Activated naive CD4-positive, alpha-beta T cell treated with anti-CD3 and anti-CD28 coated beads, Interleukin-2, amount 10 ng/mL, durations not matched to agents 7 days and 5 days (primary cell): ENCODE results near the gene BSDC1.
"Not testable (repeated sequence)": the region's sequence is repeated elsewhere in the genome, so short reads cannot be mapped to it uniquely, and the experiment has no call there.

Source experiments
- CTCF ChIA-PET: fragments of 350-600 bp; sonication (Branson Sonifier 250); formaldehyde crosslinking; loops from one replicate; lab custom pipeline; 2021; ENCODE audit warnings: antibody characterized with exemption; lab: Charles Lee
- DNase-seq: peaks from one replicate; pipeline ENCODE4 v3.0.0-alpha.2; 2020
- H3K27ac Mint-ChIP-seq: one replicate; pipeline ENCODE4 v1.8.0; 2021; ENCODE audit warnings: mild to moderate bottlenecking, moderate library complexity, mixed read lengths
- H3K27me3 Mint-ChIP-seq: one replicate; pipeline ENCODE4 v1.8.0; 2021; ENCODE audit warnings: mild to moderate bottlenecking, mixed read lengths
- H3K36me3 Mint-ChIP-seq: one replicate; pipeline ENCODE4 v1.8.0; 2021; ENCODE audit warnings: mixed read lengths
- H3K4me1 Mint-ChIP-seq: one replicate; pipeline ENCODE4 v1.8.0; 2021; ENCODE audit warnings: mixed read lengths
- H3K4me3 Mint-ChIP-seq: one replicate; pipeline ENCODE4 v1.8.0; 2021; ENCODE audit warnings: mild to moderate bottlenecking, moderate library complexity, mixed read lengths
- H3K9me3 Mint-ChIP-seq: one replicate; pipeline ENCODE4 v1.8.0; 2021; ENCODE audit warnings: mixed read lengths

Gene BSDC1

GRCh38 chr1:32361674-32362473 lies 32.4 kb downstream of the BSDC1 start:
- Mint-ChIP-seq H3K4me1 (peaks cover 24% of the 10 kb centered on the region), H3K27me3 (peaks cover 22% of the 10 kb centered on the region), H3K27ac (no peak overlapping the region), H3K36me3 (peaks cover 28% of the 10 kb centered on the region), H3K4me3 (no peak overlapping the region), H3K9me3 (no peaks in the 10 kb centered on the region)
- DNase-seq: peak; percentile 40
- CTCF ChIA-PET: interaction anchor here (0.9 to 2.1 kb wide), 2 partner anchors 40 to 146 kb away, joined by 3 to 6 read pairs; no protein-coding TSS in a partner anchor

- Mint-ChIP-seq H3K9me3 (no peaks in the 10 kb centered on the region), H3K27me3 (peaks cover 27% of the 10 kb centered on the region), H3K4me1 (peaks cover 24% of the 10 kb centered on the region), H3K36me3 (peaks cover 28% of the 10 kb centered on the region), H3K27ac (no peak overlapping the region), H3K4me3 (no peak overlapping the region)
- CTCF ChIA-PET: interaction anchor here (2.1 kb wide), 1 partner anchor 146 kb away, joined by 6 read pairs; no protein-coding TSS in a partner anchor
- DNase-seq: no peak
These were observed 33.0 kb downstream of the BSDC1 start for GRCh38 chr1:32361308-32361673.

GRCh38 chr1:32358435-32358834 lies 35.8 kb downstream of the BSDC1 start:
- CTCF ChIA-PET: interaction anchor here (1.1 to 3.1 kb wide), 2 partner anchors 24 to 143 kb away, joined by 3 to 12 read pairs; no protein-coding TSS in a partner anchor
- peak overlapping the region; percentile 57 for H3K27ac Mint-ChIP-seq
- H3K4me1 Mint-ChIP-seq: peaks cover 33% of the 10 kb centered on the region
- H3K9me3 Mint-ChIP-seq: no peaks in the 10 kb centered on the region
- peaks cover 45% of the 10 kb centered on the region for H3K27me3 Mint-ChIP-seq
- no peak overlapping the region for H3K4me3 Mint-ChIP-seq
- DNase-seq: no peak
- peaks cover 23% of the 10 kb centered on the region for H3K36me3 Mint-ChIP-seq

- DNase-seq: no peak
- Mint-ChIP-seq H3K27me3 (peaks cover 49% of the 10 kb centered on the region), H3K9me3 (no peaks in the 10 kb centered on the region), H3K4me1 (peaks cover 38% of the 10 kb centered on the region), H3K4me3 (no peak overlapping the region), H3K27ac (no peak overlapping the region), H3K36me3 (peaks cover 20% of the 10 kb centered on the region)
- CTCF ChIA-PET: interaction anchor here (3.1 kb wide), 1 partner anchor 142 kb away, joined by 12 read pairs; no protein-coding TSS in a partner anchor
These were observed 36.6 kb downstream of the BSDC1 start for GRCh38 chr1:32357614-32358013.

GRCh38 chr1:32356478-32356877 lies 37.8 kb downstream of the BSDC1 start:
- H3K36me3 Mint-ChIP-seq: peaks cover 16% of the 10 kb centered on the region
- CTCF ChIA-PET: interaction anchor here (0.7 to 1.1 kb wide), 2 partner anchors 74 to 141 kb away, joined by 4 read pairs; no protein-coding TSS in a partner anchor
- no peak for DNase-seq
- peaks cover 39% of the 10 kb centered on the region for H3K4me1 Mint-ChIP-seq
- no peak overlapping the region for H3K4me3 Mint-ChIP-seq
- H3K27ac Mint-ChIP-seq: no peak overlapping the region
- H3K27me3 Mint-ChIP-seq: peaks cover 43% of the 10 kb centered on the region
- no peaks in the 10 kb centered on the region for H3K9me3 Mint-ChIP-seq

GRCh38 chr1:32355778-32356177 lies 38.5 kb downstream of the BSDC1 start:
- not testable (repeated sequence) for H3K27ac Mint-ChIP-seq, DNase-seq, H3K9me3 Mint-ChIP-seq, H3K4me3 Mint-ChIP-seq
- peaks cover 41% of the 10 kb centered on the region for H3K4me1 Mint-ChIP-seq
- CTCF ChIA-PET: interaction anchor here (0.7 to 1.1 kb wide), 2 partner anchors 74 to 140 kb away, joined by 4 read pairs; no protein-coding TSS in a partner anchor
- H3K36me3 Mint-ChIP-seq: peaks cover 13% of the 10 kb centered on the region
- peaks cover 39% of the 10 kb centered on the region for H3K27me3 Mint-ChIP-seq

- H3K4me1 Mint-ChIP-seq: peaks cover 42% of the 10 kb centered on the region
- peak overlapping the region; percentile 49 for H3K4me3 Mint-ChIP-seq
- H3K9me3 Mint-ChIP-seq: peaks cover 5% of the 10 kb centered on the region
- CTCF ChIA-PET: interaction anchor here (0.9 kb wide), 1 partner anchor 138 kb away, joined by 5 read pairs; no protein-coding TSS in a partner anchor
- DNase-seq: no peak
- peaks cover 11% of the 10 kb centered on the region for H3K36me3 Mint-ChIP-seq
- H3K27ac Mint-ChIP-seq: no peak overlapping the region
- peaks cover 35% of the 10 kb centered on the region for H3K27me3 Mint-ChIP-seq
These were observed 40.2 kb downstream of the BSDC1 start for GRCh38 chr1:32353886-32354570.

- Mint-ChIP-seq H3K4me1 (peaks cover 48% of the 10 kb centered on the region), H3K4me3 (peak overlapping the region; percentile 49), H3K27me3 (peaks cover 37% of the 10 kb centered on the region), H3K27ac (no peak overlapping the region), H3K9me3 (peaks cover 5% of the 10 kb centered on the region), H3K36me3 (peaks cover 11% of the 10 kb centered on the region)
- DNase-seq: no peak
- CTCF ChIA-PET: interaction anchor here (1.0 to 1.1 kb wide), 2 partner anchors 10 to 81 kb away, joined by 3 read pairs; no protein-coding TSS in a partner anchor
These were observed 40.8 kb downstream of the BSDC1 start for GRCh38 chr1:32353431-32353830.

GRCh38 chr1:32352831-32353383 lies 41.3 kb downstream of the BSDC1 start:
- Mint-ChIP-seq H3K27ac (no peak overlapping the region), H3K4me1 (peaks cover 53% of the 10 kb centered on the region)
- CTCF ChIA-PET: interaction anchor here (1.0 to 1.1 kb wide), 2 partner anchors 10 to 81 kb away, joined by 3 read pairs; no protein-coding TSS in a partner anchor

GRCh38 chr1:32352239-32352745 lies 41.9 kb downstream of the BSDC1 start:
- H3K27ac Mint-ChIP-seq: no peak overlapping the region
- peaks cover 11% of the 10 kb centered on the region for H3K36me3 Mint-ChIP-seq
- H3K4me3 Mint-ChIP-seq: peak overlapping the region; percentile 77
- DNase-seq: no peak
- peaks cover 54% of the 10 kb centered on the region for H3K4me1 Mint-ChIP-seq
- CTCF ChIA-PET: interaction anchor here (1.0 to 1.1 kb wide), 2 partner anchors 11 to 80 kb away, joined by 3 read pairs; no protein-coding TSS in a partner anchor
- peaks cover 37% of the 10 kb centered on the region for H3K27me3 Mint-ChIP-seq
- H3K9me3 Mint-ChIP-seq: peaks cover 5% of the 10 kb centered on the region

More at GRCh38 chr1:32352831-32353383, 41.3 kb downstream of the BSDC1 start:
- H3K4me3 Mint-ChIP-seq: peak overlapping the region; percentile 77
- peaks cover 11% of the 10 kb centered on the region for H3K36me3 Mint-ChIP-seq
- no peak for DNase-seq
- peaks cover 5% of the 10 kb centered on the region for H3K9me3 Mint-ChIP-seq
- peaks cover 38% of the 10 kb centered on the region for H3K27me3 Mint-ChIP-seq

GRCh38 chr1:32351399-32352238 lies 42.6 kb downstream of the BSDC1 start:
- peaks cover 11% of the 10 kb centered on the region for H3K36me3 Mint-ChIP-seq
- peak overlapping the region; percentile 77 for H3K4me3 Mint-ChIP-seq
- peak overlapping the region; percentile 83 for H3K27ac Mint-ChIP-seq
- peak; percentile 95 for DNase-seq
- H3K9me3 Mint-ChIP-seq: peaks cover 5% of the 10 kb centered on the region
- CTCF ChIA-PET: interaction anchor here (0.8 to 1.4 kb wide), 4 partner anchors 30 to 136 kb away, joined by 3 to 4 read pairs (median 3); no protein-coding TSS in a partner anchor
- peaks cover 55% of the 10 kb centered on the region for H3K4me1 Mint-ChIP-seq
- H3K27me3 Mint-ChIP-seq: peaks cover 39% of the 10 kb centered on the region

GRCh38 chr1:32350785-32351398 lies 43.3 kb downstream of the BSDC1 start:
- no peak for DNase-seq
- H3K27me3 Mint-ChIP-seq: peaks cover 40% of the 10 kb centered on the region
- peak overlapping the region; percentile 83 for H3K27ac Mint-ChIP-seq
- peak overlapping the region; percentile 77 for H3K4me3 Mint-ChIP-seq
- CTCF ChIA-PET: interaction anchor here (0.6 to 1.4 kb wide), 7 partner anchors 15 to 135 kb away, joined by 3 to 4 read pairs (median 3); partner anchors contain the start of gene MARCKSL1
- H3K4me1 Mint-ChIP-seq: peaks cover 55% of the 10 kb centered on the region
- peaks cover 11% of the 10 kb centered on the region for H3K36me3 Mint-ChIP-seq
- H3K9me3 Mint-ChIP-seq: peaks cover 5% of the 10 kb centered on the region
